GM18502 (cell line): Measurements from ENCODE around the gene KBTBD13.
"Not testable (repeated sequence)": the region's sequence is repeated elsewhere in the genome, so short reads cannot be mapped to it uniquely, and the experiment has no call there.

Experiments
- ATAC-seq: cut with Tn5 transposase; IDR thresholded peaks from one replicate; pipeline ENCODE4 v1.9.1; 2021; ENCODE audit warnings: mild to moderate bottlenecking; ENCODE audit not compliant: unreplicated experiment, poor library complexity

KBTBD13 gene

GRCh38 chr15:65076486-65077290 lies at the start of gene KBTBD13:
Gene KBTBD13 (plus strand): TSS chr15:65076746. CDS start chr15:65076816, 70 bp downstream.
- ATAC-seq = no peak

GRCh38 chr15:65026756-65027155 lies 49.8 kb upstream of the KBTBD13 start:
- no peak for ATAC-seq

- no peak for ATAC-seq
These were observed 49.0 kb upstream of the KBTBD13 start for GRCh38 chr15:65027593-65027992.

GRCh38 chr15:65028338-65028737 lies 48.2 kb upstream of the KBTBD13 start:
- ATAC-seq = no peak

GRCh38 chr15:65028921-65029735 lies 47.4 kb upstream of the KBTBD13 start, which contains the start of gene MTFMT:
Gene MTFMT (minus strand): TSS chr15:65029639. CDS start chr15:65029613, 26 bp downstream.
- ATAC-seq = peak; percentile 84

GRCh38 chr15:65029736-65030208 lies 46.8 kb upstream of the KBTBD13 start:
- no peak for ATAC-seq

- no peak for ATAC-seq
These were observed 43.6 kb upstream of the KBTBD13 start for GRCh38 chr15:65032801-65033537.

GRCh38 chr15:65033659-65034269 lies 42.8 kb upstream of the KBTBD13 start:
- no peak for ATAC-seq

GRCh38 chr15:65034719-65035118 lies 41.8 kb upstream of the KBTBD13 start:
- no peak for ATAC-seq

GRCh38 chr15:65037309-65037708 lies 39.2 kb upstream of the KBTBD13 start:
- ATAC-seq = no peak

- ATAC-seq = no peak
These were observed 38.1 kb upstream of the KBTBD13 start for GRCh38 chr15:65038428-65038827.

- ATAC-seq = no peak
These were observed 37.7 kb upstream of the KBTBD13 start for GRCh38 chr15:65038836-65039235.

GRCh38 chr15:65040461-65040860 lies 36.1 kb upstream of the KBTBD13 start:
- ATAC-seq = no peak

- ATAC-seq = no peak
These were observed 34.8 kb upstream of the KBTBD13 start for GRCh38 chr15:65041787-65042186.

GRCh38 chr15:65042776-65043327 lies 33.7 kb upstream of the KBTBD13 start:
- ATAC-seq = no peak

GRCh38 chr15:65044218-65044617 lies 32.3 kb upstream of the KBTBD13 start:
- not testable (repeated sequence) for ATAC-seq

GRCh38 chr15:65044724-65045481 lies 31.6 kb upstream of the KBTBD13 start, which contains the start of gene SLC51B:
Gene SLC51B (plus strand): TSS chr15:65045387. CDS start chr15:65050005, 4,618 bp downstream.
- ATAC-seq = no peak

GRCh38 chr15:65048241-65048640 lies 28.3 kb upstream of the KBTBD13 start:
- no peak for ATAC-seq

GRCh38 chr15:65049418-65049840 lies 27.1 kb upstream of the KBTBD13 start:
- peak; percentile 97 for ATAC-seq
